K562 (cell line): Measurements from ENCODE around the gene ACTR3C. TPM values are rescaled to one million over a fixed set of nuclear protein-coding genes. Genes with fewer than 3 reads are reported as not detected.
A peak's percentile ranks its signal among the peaks of the same experiment; 100 is the strongest.

Source experiments
- BRD4 ChIP-seq: fragments of 200-600 bp; sonication (generic); IDR thresholded peaks from 2 replicates; pipeline ENCODE4 v1.6.1; 2017; ENCODE audit warnings: inconsistent platforms
- GTF2F1 ChIP-seq: IDR thresholded peaks from 2 replicates; pipeline ENCODE4 v1.6.1; 2011; ENCODE audit warnings: low read depth, low read length, improper control_type of control experiment
- NCOA6 ChIP-seq: fragments of 450-650 bp; IDR thresholded peaks from 2 replicates; pipeline ENCODE4 v1.6.1; 2017; ENCODE audit warnings: mild to moderate bottlenecking
- NFATC3 ChIP-seq: fragments of 450-650 bp; IDR thresholded peaks from 2 replicates; pipeline ENCODE4 v1.6.1; 2017; ENCODE audit warnings: mild to moderate bottlenecking
- NONO ChIP-seq, 2 experiments: fragments of 200-400 bp in 1 of 2; fragments of 450-650 bp in 1 of 2; formaldehyde crosslinking in 1 of 2; IDR thresholded peaks; 2 replicates each; pipeline ENCODE4 v1.6.1; 2017; ENCODE audit warnings: low read depth in 2 of 2, mild to moderate bottlenecking in 2 of 2, moderate library complexity in 2 of 2, low read length in 1 of 2
- POLR2A ChIP-seq: fragments of 450-650 bp; conservative IDR thresholded peaks from 2 replicates; pipeline ENCODE4 v1.6.1; 2016
- PPARD ChIP-seq: fragments of 250-450 bp; sonication (Bioruptor Pico); IDR thresholded peaks from 2 replicates; pipeline ENCODE4 v1.8.0; 2022; ENCODE audit warnings: inconsistent platforms, mild to moderate bottlenecking, moderate library complexity
- SMARCA4 ChIP-seq: fragments of 450-650 bp; IDR thresholded peaks from 2 replicates; pipeline ENCODE4 v1.6.1; 2016
- SNAPC5 ChIP-seq: fragments of 250-450 bp; sonication (Bioruptor Pico); IDR thresholded peaks from 2 replicates; pipeline ENCODE4 v1.8.0; 2021; ENCODE audit warnings: moderate library complexity, mild to moderate bottlenecking, inconsistent platforms
- TCF7L2 ChIP-seq: fragments of 150-350 bp; IDR thresholded peaks from 2 replicates; pipeline ENCODE4 v1.6.1; 2016; ENCODE audit warnings: low read depth, mild to moderate bottlenecking, low read length, moderate library complexity
- U2AF1 ChIP-seq: fragments of 200-400 bp; formaldehyde crosslinking; optimal IDR thresholded peaks from 2 replicates; pipeline ENCODE3; 2017; ENCODE audit warnings: mild to moderate bottlenecking, low read depth, low read length, moderate library complexity
- ZBTB49 ChIP-seq: sonication (generic); formaldehyde crosslinking; IDR thresholded peaks from 2 replicates; pipeline ENCODE4 v1.8.0; 2022; ENCODE audit warnings: missing genetic modification reagents, mild to moderate bottlenecking, borderline replicate concordance
- ZBTB8A ChIP-seq: fragments of 450-650 bp; IDR thresholded peaks from 2 replicates; pipeline ENCODE4 v1.6.1; 2018; ENCODE audit warnings: mild to moderate bottlenecking, moderate library complexity; ENCODE audit not compliant: partially characterized antibody
- ZNF121 ChIP-seq: sonication (generic); formaldehyde crosslinking; conservative IDR thresholded peaks from 2 replicates; pipeline ENCODE4 v1.8.0; 2022; ENCODE audit warnings: missing genetic modification reagents
- ZNF133 ChIP-seq: fragments of 250-450 bp; sonication (Bioruptor Pico); IDR thresholded peaks from 2 replicates; pipeline ENCODE4 v1.4.0; 2020; ENCODE audit warnings: mild to moderate bottlenecking
- ZNF184 ChIP-seq: sonication (generic); formaldehyde crosslinking; IDR thresholded peaks from 2 replicates; pipeline ENCODE4 v1.5.0; 2020; ENCODE audit warnings: missing genetic modification reagents
- ZNF280B ChIP-seq: fragments of 250-450 bp; sonication (Bioruptor Pico); IDR thresholded peaks from 2 replicates; pipeline ENCODE4 v1.5.1; 2021; ENCODE audit warnings: mild to moderate bottlenecking
- ZNF3 ChIP-seq: fragments of 250-450 bp; sonication (Bioruptor Pico); IDR thresholded peaks from 2 replicates; pipeline ENCODE4 v1.5.0; 2021; ENCODE audit warnings: mild to moderate bottlenecking, moderate library complexity
- ZNF57 ChIP-seq: fragments of 450-650 bp; formaldehyde crosslinking; IDR thresholded peaks from 2 replicates; pipeline ENCODE4 v1.4.0; 2020; ENCODE audit warnings: mild to moderate bottlenecking, moderate library complexity
- ZNF639 ChIP-seq, 2 experiments: fragments of 200-800 bp in 1 of 2; sonication (Bioruptor generic) in 1 of 2; sonication (generic) in 1 of 2; formaldehyde crosslinking in 1 of 2; IDR thresholded peaks in 1 of 2; conservative IDR thresholded peaks in 1 of 2; 2 replicates each; pipeline versions ENCODE4 v1.5.0 to v1.6.1; 2016 to 2020; ENCODE audit warnings: missing compliant biosample characterization in 1 of 2, missing genetic modification characterization in 1 of 2, missing genetic modification reagents in 1 of 2
- ZNF644 ChIP-seq: fragments of 200-800 bp; sonication (Bioruptor generic); IDR thresholded peaks from 2 replicates; pipeline ENCODE4 v1.6.1; 2016; ENCODE audit warnings: low read depth, missing genetic modification characterization, missing compliant biosample characterization
- polyA plus RNA-seq, 8 experiments: library from polyadenylated mRNA; depleted of rRNA in 4 of 8; stranded (reverse) in 5 of 8; unstranded in 3 of 8; fragments of >200 nt; fragmentation: Nextera tagmentation in 2 of 8; fragmentation: Illumina TruSeq in 1 of 8; extraction: Ambion mirVana in 2 of 8; extraction: Trizol in 1 of 8; gene quantifications; 2 replicates each; pipeline versions ENCODE4 v1.2.1 to v1.2.3, GENCODE V29; 2011 to 2014; ENCODE audit warnings: inconsistent platforms in 1 of 8, missing spikeins in 1 of 8
- total RNA-seq, 7 experiments: library from RNA; depleted of rRNA in 6 of 7; stranded (reverse); fragments of >200 nt in 6 of 7; fragmentation: Illumina TruSeq in 2 of 7; extraction: Trizol in 2 of 7; gene quantifications; 2 replicates each; pipeline versions ENCODE4 v1.2.1 to v1.2.3, GENCODE V29; 2011 to 2021; ENCODE audit warnings: low replicate concordance in 1 of 7
- TF ChIP-seq, protein P1 (sequence below): fragments of 250-450 bp; sonication (Bioruptor Pico); IDR thresholded peaks from 2 replicates; pipeline ENCODE4 v1.4.0; 2020; ENCODE audit warnings: borderline replicate concordance

Gene ACTR3C
- total and polyA plus RNA-seq, 9 of the 15 experiments (the other 6 are each of a cell fraction or from before 2014, with no cell fraction given), result 9.0 to 35.4 (median 13.3) TPM

DNA sequence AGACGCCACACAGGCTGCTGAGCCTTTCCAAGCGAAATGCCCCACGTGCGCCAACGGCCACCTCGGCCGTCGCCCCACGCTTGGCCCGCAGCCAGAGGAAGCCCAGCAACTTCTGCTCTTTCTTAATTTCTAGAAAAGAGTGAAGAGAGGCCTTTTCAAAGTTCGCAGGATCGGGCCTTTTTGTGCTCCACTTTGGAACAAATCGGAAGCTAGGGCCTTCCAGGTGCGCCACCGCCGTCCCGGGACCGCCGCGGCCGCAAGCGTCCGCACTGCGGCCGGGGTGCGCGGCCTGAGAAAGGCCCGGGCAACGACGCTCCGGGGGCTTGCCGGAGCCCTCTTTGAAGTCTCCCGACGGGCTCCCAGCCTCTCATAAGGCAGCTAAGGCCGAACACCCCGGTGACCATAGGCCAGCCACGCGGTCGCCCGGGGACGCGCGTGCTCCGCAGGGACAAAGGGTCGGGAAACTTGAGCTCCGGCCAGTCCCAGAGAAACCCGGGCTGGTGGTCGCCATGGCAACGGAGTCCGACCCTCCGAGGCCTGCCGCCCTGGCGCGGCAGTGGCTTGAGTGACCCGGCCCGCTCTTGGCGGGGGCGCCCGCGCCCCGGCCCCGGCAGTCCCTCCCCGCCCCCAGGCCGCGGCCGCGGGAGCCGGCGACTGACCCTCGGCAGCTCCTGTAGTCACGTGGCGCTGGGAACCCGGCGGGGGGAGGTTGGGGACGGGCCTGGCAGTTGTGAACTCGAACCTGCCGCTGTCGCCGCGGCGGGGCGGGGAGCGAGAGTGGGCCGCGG lies 44.9 kb upstream of the ACTR3C start, which contains the start of gene REPIN1 (continued):
- TF ChIP-seq SMARCA4, result no peak
- TF ChIP-seq ZNF133 (CRISPR knock-in tag), result 0 out of 2 replicates have a peak, but pooled peaks have one; percentile 28
- TF ChIP-seq ZNF57 (CRISPR knock-in tag), result no peak
- no peak for TF ChIP-seq ZNF184 (CRISPR knock-in tag)
- TF ChIP-seq ZNF121, result peak; percentile 37
- TF ChIP-seq TCF7L2, result peak; percentile 5; the same call in 1 of the 2 replicates
- TF ChIP-seq U2AF1, result peak; percentile 79
- TF ChIP-seq BRD4, result peak; percentile 100
- no peak for TF ChIP-seq ZBTB49
- TF ChIP-seq GTF2F1, result no peak
- no peak for TF ChIP-seq NFATC3
- no peak for TF ChIP-seq ZBTB8A
- peak; percentile 74 for TF ChIP-seq POLR2A
- no peak for TF ChIP-seq NCOA6
- TF ChIP-seq SNAPC5 (CRISPR knock-in tag), result no peak
- TF ChIP-seq NONO (IDR thresholded peaks at IDR 0.05; ENCODE audit: low read depth in 2 of 2, low read length in 1 of 2), result peak; percentile 5 to 69; a peak in 1 of 4 replicates
- TF ChIP-seq ZNF639 (CRISPR knock-in tag; conservative IDR thresholded peaks at IDR 0.05 in 1 of 2, IDR thresholded peaks at IDR 0.05 in 1 of 2), result peak in 1 of 2 experiments; percentile 94; a peak in 2 of 4 replicates
- no peak for TF ChIP-seq PPARD
- TF ChIP-seq ZNF644, result peak; percentile 83
- TF ChIP-seq ZNF280B (CRISPR knock-in tag), result no peak
- TF ChIP-seq, protein P1, sequence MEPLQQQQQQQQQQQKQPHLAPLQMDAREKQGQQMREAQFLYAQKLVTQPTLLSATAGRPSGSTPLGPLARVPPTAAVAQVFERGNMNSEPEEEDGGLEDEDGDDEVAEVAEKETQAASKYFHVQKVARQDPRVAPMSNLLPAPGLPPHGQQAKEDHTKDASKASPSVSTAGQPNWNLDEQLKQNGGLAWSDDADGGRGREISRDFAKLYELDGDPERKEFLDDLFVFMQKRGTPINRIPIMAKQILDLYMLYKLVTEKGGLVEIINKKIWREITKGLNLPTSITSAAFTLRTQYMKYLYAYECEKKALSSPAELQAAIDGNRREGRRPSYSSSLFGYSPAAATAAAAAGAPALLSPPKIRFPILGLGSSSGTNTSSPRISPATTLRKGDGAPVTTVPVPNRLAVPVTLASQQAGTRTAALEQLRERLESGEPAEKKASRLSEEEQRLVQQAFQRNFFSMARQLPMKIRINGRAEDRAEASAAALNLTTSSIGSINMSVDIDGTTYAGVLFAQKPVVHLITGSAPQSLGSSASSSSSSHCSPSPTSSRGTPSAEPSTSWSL (CRISPR knock-in tag), result no peak
- TF ChIP-seq ZNF3 (CRISPR knock-in tag), result no peak
